Astrocyte (in vitro differentiated cells and primary cell): ENCODE data around the gene PCSK2. TPM values are rescaled to one million over a fixed set of nuclear protein-coding genes. Genes with fewer than 3 reads are reported as not detected.

Source experiments
- DNase-seq: peaks from one replicate; pipeline ENCODE4 v3.0.0-alpha.2; 2010; ENCODE audit warnings: low read depth
- FAIRE-seq: peaks from 2 replicates; lab custom pipeline; 2011; peaks lifted over from hg19 to GRCh38; lab: Jason Lieb, UNC
- H2AFZ ChIP-seq: 2 replicates; pipeline ENCODE4 v1.6.0; 2012; ENCODE audit warnings: low read depth, low read length, inconsistent platforms
- H3K27ac ChIP-seq: 2 replicates; pipeline ENCODE4 v1.5.1; 2011; ENCODE audit warnings: low read depth, low read length, inconsistent platforms
- H3K27me3 ChIP-seq: 2 replicates; pipeline ENCODE4 v1.6.0; 2011; ENCODE audit warnings: low read length, inconsistent platforms; ENCODE audit not compliant: insufficient read depth
- H3K36me3 ChIP-seq: 2 replicates; pipeline ENCODE4 v1.5.1; 2011; ENCODE audit warnings: low read length, inconsistent platforms; ENCODE audit not compliant: insufficient read depth
- H3K4me1 ChIP-seq: 2 replicates; pipeline ENCODE4 v1.5.1; 2011; ENCODE audit warnings: low read length, inconsistent platforms; ENCODE audit not compliant: insufficient read depth
- H3K4me2 ChIP-seq: 2 replicates; pipeline ENCODE4 v1.6.0; 2012; ENCODE audit warnings: low read length, inconsistent platforms
- H3K4me3 ChIP-seq: 2 replicates; pipeline ENCODE4 v1.5.1; 2011; ENCODE audit warnings: low read depth, mild to moderate bottlenecking, low read length, inconsistent platforms; ENCODE audit not compliant: insufficient read depth
- H3K79me2 ChIP-seq: 2 replicates; pipeline ENCODE4 v1.6.0; 2012; ENCODE audit warnings: mild to moderate bottlenecking, low read length, inconsistent platforms; ENCODE audit not compliant: insufficient read depth
- H3K9ac ChIP-seq: 2 replicates; pipeline ENCODE4 v1.6.0; 2012; ENCODE audit warnings: mild to moderate bottlenecking, low read length, inconsistent platforms
- H3K9me3 ChIP-seq: 2 replicates; pipeline ENCODE4 v1.5.1; 2012; ENCODE audit warnings: low read depth, mild to moderate bottlenecking, low read length, inconsistent platforms; ENCODE audit not compliant: insufficient read depth
- H4K20me1 ChIP-seq: 2 replicates; pipeline ENCODE4 v1.6.0; 2012; ENCODE audit warnings: low read length, inconsistent platforms; ENCODE audit not compliant: insufficient read depth
- H3K27ac Mint-ChIP-seq: one replicate; pipeline ENCODE4 v1.8.0; 2021; ENCODE audit warnings: mild to moderate bottlenecking, mixed read lengths; ENCODE audit not compliant: unreplicated experiment
- H3K27me3 Mint-ChIP-seq: one replicate; pipeline ENCODE4 v1.8.0; 2021; ENCODE audit warnings: low read depth, mixed read lengths; ENCODE audit not compliant: unreplicated experiment
- H3K36me3 Mint-ChIP-seq: one replicate; pipeline ENCODE4 v1.8.0; 2021; ENCODE audit warnings: low read depth, mixed read lengths; ENCODE audit not compliant: unreplicated experiment
- H3K4me1 Mint-ChIP-seq: one replicate; pipeline ENCODE4 v1.8.0; 2021; ENCODE audit warnings: low read depth, mixed read lengths; ENCODE audit not compliant: unreplicated experiment
- H3K4me3 Mint-ChIP-seq: one replicate; pipeline ENCODE4 v1.8.0; 2021; ENCODE audit warnings: mild to moderate bottlenecking, moderate library complexity, mixed read lengths; ENCODE audit not compliant: unreplicated experiment
- H3K9me3 Mint-ChIP-seq: one replicate; pipeline ENCODE4 v1.8.0; 2021; ENCODE audit warnings: mild to moderate bottlenecking, mixed read lengths; ENCODE audit not compliant: unreplicated experiment
- EZH2 ChIP-seq: IDR thresholded peaks from 2 replicates; pipeline ENCODE4 v1.6.1; 2012; ENCODE audit warnings: mild to moderate bottlenecking, low read length, inconsistent platforms; ENCODE audit not compliant: insufficient read depth
- total RNA-seq: library from RNA; stranded (reverse); gene quantifications from 2 replicates; pipeline ENCODE4 v1.2.1, GENCODE V29; 2021
- TF ChIP-seq, protein P1 (sequence below): IDR thresholded peaks from 2 replicates; pipeline ENCODE4 v1.5.1; 2011; ENCODE audit warnings: low read depth, mild to moderate bottlenecking, inconsistent platforms, low read length, moderate library complexity; ENCODE audit not compliant: insufficient read depth

The PCSK2 gene
- total RNA-seq, 1 donor from 2014 or later = not detected

DNA sequence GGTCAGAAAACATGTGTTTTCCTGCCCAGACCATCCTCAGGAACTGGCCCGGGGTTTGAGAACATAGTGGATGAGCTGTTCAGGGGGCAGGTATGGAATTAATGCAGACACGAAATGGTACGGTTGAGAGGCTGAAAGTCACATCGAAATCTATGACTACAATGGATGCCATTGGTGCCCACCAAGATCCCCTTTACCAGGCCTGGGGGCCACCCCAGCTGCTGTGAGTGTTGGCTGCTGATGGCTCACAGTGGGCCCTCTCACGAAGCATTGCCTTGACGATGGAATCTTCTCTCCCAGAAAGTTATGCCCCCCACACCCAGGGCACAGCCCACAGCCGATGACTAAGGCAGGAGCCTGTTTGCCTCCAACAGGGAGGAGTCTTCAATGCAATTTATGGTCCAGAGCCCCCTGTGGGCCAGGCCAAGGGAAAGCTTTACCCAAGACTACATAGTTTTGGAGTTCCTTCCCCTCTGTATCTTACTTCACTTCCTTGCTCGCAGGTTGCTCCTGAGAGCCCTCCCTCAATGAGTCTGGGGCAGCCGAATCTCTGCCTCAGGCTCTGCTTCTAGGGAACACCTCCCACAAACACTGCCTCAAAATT lies 211.7 kb downstream of the PCSK2 start:
- Histone ChIP-seq H3K27me3 (no peaks in the 10 kb centered on the region), H3K9me3 (no peaks in the 10 kb centered on the region), H3K36me3 (no peaks in the 10 kb centered on the region), H3K9ac (no peak overlapping the region), H3K4me3 (no peak overlapping the region), H3K4me1 (no peaks in the 10 kb centered on the region), H3K27ac (no peak overlapping the region), H4K20me1 (no peaks in the 10 kb centered on the region), H3K4me2 (no peak overlapping the region), H2AFZ (no peak overlapping the region), H3K79me2 (no peaks in the 10 kb centered on the region)
- H3K36me3 Mint-ChIP-seq = no peaks in the 10 kb centered on the region
- no peak for TF ChIP-seq EZH2
- TF ChIP-seq, protein P1, sequence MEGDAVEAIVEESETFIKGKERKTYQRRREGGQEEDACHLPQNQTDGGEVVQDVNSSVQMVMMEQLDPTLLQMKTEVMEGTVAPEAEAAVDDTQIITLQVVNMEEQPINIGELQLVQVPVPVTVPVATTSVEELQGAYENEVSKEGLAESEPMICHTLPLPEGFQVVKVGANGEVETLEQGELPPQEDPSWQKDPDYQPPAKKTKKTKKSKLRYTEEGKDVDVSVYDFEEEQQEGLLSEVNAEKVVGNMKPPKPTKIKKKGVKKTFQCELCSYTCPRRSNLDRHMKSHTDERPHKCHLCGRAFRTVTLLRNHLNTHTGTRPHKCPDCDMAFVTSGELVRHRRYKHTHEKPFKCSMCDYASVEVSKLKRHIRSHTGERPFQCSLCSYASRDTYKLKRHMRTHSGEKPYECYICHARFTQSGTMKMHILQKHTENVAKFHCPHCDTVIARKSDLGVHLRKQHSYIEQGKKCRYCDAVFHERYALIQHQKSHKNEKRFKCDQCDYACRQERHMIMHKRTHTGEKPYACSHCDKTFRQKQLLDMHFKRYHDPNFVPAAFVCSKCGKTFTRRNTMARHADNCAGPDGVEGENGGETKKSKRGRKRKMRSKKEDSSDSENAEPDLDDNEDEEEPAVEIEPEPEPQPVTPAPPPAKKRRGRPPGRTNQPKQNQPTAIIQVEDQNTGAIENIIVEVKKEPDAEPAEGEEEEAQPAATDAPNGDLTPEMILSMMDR = no peak
- no peaks in the 10 kb centered on the region for H3K4me1 Mint-ChIP-seq
- H3K27me3 Mint-ChIP-seq = peaks cover 31% of the 10 kb centered on the region
- no peak overlapping the region for H3K27ac Mint-ChIP-seq
- DNase-seq (no peak), FAIRE-seq (no peak)
- H3K9me3 Mint-ChIP-seq = no peaks in the 10 kb centered on the region
- H3K4me3 Mint-ChIP-seq = no peak overlapping the region

DNA sequence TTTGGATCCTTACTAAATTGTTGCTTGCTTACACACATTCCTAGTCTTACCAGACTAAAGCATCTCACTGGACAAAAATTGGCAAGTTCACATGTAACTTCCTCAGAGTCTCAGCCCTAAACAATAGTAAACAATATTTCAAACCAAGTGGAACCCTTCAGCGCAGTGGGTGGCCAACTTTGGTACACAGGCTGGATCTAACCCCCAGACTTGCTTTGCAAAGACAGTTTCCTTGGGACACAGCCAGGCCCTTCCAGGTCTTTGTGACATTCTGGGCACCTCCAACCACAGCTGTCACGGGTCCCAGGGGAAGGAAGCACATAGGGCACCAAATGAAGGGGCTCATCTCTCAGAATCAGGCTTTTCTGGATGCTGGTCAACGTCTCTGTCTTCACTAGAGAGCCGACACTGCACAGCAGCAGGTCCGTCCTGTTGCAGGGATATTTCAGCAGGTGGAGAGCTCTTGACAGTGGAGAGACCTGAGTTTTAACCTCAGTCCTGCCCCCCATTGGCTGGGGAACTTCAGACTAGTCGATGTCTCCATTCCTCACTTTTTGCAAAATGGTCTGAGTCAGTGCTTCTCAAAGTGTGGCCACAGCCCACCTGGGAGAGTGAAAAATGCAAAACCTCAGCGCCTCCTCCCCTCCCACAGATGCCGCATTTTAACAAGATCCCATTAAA lies 212.9 kb downstream of the PCSK2 start:
- Histone ChIP-seq H4K20me1 (no peaks in the 10 kb centered on the region), H3K27me3 (peaks cover 4% of the 10 kb centered on the region), H3K4me1 (no peaks in the 10 kb centered on the region), H3K27ac (no peak overlapping the region), H3K9me3 (no peaks in the 10 kb centered on the region), H3K4me3 (no peak overlapping the region), H3K4me2 (no peak overlapping the region), H3K9ac (no peak overlapping the region), H3K79me2 (no peaks in the 10 kb centered on the region), H2AFZ (no peak overlapping the region), H3K36me3 (no peaks in the 10 kb centered on the region)
- Mint-ChIP-seq H3K27me3 (peaks cover 30% of the 10 kb centered on the region), H3K4me3 (no peak overlapping the region), H3K9me3 (no peaks in the 10 kb centered on the region), H3K36me3 (no peaks in the 10 kb centered on the region), H3K4me1 (no peaks in the 10 kb centered on the region), H3K27ac (no peak overlapping the region)
- FAIRE-seq (no peak), DNase-seq (no peak)
- no peak for TF ChIP-seq EZH2
- TF ChIP-seq, protein P1 = no peak

DNA sequence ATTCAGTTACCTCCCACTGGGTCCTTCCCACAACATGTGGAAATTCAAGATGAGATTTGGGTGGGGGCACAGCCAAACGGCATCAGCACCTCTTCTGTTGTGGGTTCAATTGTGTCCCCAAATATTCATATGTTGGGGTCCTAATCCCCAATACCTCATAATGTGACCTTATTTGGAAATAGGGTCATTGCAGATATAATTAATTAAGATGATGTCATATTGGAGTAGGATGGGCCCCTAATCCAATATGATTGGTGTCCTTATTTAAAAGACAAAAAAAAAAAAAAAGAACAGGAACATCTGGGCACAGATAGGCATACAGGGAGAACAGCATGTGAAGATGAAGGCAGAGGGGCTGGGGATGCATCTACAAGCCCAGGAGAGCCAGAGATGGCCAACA lies 214.9 kb downstream of the PCSK2 start:
- H3K27me3 Mint-ChIP-seq = peaks cover 16% of the 10 kb centered on the region
- Histone ChIP-seq H3K27ac (no peak overlapping the region), H3K9ac (no peak overlapping the region), H3K36me3 (no peaks in the 10 kb centered on the region), H4K20me1 (no peaks in the 10 kb centered on the region), H3K4me1 (no peaks in the 10 kb centered on the region), H2AFZ (no peak overlapping the region), H3K9me3 (no peaks in the 10 kb centered on the region), H3K27me3 (peaks cover 5% of the 10 kb centered on the region), H3K4me2 (no peak overlapping the region), H3K4me3 (no peak overlapping the region), H3K79me2 (no peaks in the 10 kb centered on the region)
- TF ChIP-seq, protein P1 = no peak
- no peak for TF ChIP-seq EZH2
- FAIRE-seq (no peak), DNase-seq (no peak)
- H3K4me3 Mint-ChIP-seq = no peak overlapping the region
- H3K4me1 Mint-ChIP-seq = no peaks in the 10 kb centered on the region
- H3K36me3 Mint-ChIP-seq = no peaks in the 10 kb centered on the region
- H3K27ac Mint-ChIP-seq = no peak overlapping the region
- no peaks in the 10 kb centered on the region for H3K9me3 Mint-ChIP-seq
